Keratinocyte (primary cell): ENCODE measurements around the gene SYT12.

Experiments used
- EZH2 ChIP-seq: IDR thresholded peaks from one replicate; pipeline ENCODE4 v1.6.1; 2012; ENCODE audit warnings: inconsistent platforms, mild to moderate bottlenecking, low read length, moderate library complexity
- TF ChIP-seq, protein P1 (sequence below), 3 experiments: IDR thresholded peaks in 1 of 3; conservative IDR thresholded peaks in 1 of 3; optimal IDR thresholded peaks in 1 of 3; 2 replicates in 2 of 3; 3 replicates in 1 of 3; pipeline versions ENCODE3 to v1.5.1; 2011; ENCODE audit warnings: low read length in 3 of 3, mild to moderate bottlenecking in 3 of 3, moderate library complexity in 2 of 3, control low read depth in 1 of 3, inconsistent platforms in 1 of 3; ENCODE audit not compliant: insufficient read depth in 2 of 3; ENCODE audit errors: extremely low read depth in 1 of 3

DNA sequence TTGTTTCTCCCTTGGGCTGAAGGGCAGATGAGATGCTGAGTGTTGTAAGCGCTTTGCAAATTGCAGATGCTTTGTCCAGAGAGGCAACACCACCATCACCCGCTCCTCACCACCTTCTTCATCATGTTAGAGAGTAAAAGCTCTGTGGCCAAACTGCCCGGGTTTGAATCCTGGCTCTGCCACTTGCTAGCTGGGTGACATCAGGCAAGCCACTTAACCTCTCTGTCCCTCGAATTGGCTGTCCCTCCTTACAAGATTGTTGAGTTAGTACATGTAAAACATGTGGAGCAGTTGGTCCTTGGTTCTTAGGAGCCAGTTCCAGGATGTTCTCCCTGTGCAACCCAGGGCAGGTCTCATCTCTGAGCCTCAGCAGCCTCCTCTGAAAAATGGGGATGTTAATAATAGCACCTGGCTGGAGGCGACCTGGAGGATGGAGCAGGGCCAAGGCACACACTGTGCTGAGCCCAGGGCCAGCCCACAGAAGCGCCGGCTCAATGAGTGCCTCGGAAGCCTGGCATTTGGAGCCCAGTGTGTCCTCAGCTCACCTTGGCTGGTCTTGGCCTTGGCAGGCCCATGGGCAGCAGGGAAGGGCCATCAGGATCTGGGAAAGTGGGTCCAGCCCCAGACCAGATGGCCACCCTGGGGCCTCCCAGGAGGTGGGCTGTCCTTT, 37.3 kb upstream of the SYT12 start:
- no peak for TF ChIP-seq EZH2
- TF ChIP-seq, protein P1, sequence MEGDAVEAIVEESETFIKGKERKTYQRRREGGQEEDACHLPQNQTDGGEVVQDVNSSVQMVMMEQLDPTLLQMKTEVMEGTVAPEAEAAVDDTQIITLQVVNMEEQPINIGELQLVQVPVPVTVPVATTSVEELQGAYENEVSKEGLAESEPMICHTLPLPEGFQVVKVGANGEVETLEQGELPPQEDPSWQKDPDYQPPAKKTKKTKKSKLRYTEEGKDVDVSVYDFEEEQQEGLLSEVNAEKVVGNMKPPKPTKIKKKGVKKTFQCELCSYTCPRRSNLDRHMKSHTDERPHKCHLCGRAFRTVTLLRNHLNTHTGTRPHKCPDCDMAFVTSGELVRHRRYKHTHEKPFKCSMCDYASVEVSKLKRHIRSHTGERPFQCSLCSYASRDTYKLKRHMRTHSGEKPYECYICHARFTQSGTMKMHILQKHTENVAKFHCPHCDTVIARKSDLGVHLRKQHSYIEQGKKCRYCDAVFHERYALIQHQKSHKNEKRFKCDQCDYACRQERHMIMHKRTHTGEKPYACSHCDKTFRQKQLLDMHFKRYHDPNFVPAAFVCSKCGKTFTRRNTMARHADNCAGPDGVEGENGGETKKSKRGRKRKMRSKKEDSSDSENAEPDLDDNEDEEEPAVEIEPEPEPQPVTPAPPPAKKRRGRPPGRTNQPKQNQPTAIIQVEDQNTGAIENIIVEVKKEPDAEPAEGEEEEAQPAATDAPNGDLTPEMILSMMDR (optimal IDR thresholded peaks at IDR 0.05 in 1 of 3, IDR thresholded peaks at IDR 0.05 in 1 of 3, conservative IDR thresholded peaks at IDR 0.05 in 1 of 3; ENCODE audit: extremely low read depth in 1 of 3, insufficient read depth in 2 of 3, low read length in 3 of 3), result no peak
